GM10266 (cell line): ENCODE results near the gene ZNF625.

Experiments
- DNase-seq: peaks from one replicate; pipeline ENCODE4 v3.0.0; 2012; ENCODE audit errors: extremely low spot score
- CTCF ChIP-seq: IDR thresholded peaks from 2 replicates; pipeline ENCODE4 v1.5.1; 2012; ENCODE audit warnings: mild to moderate bottlenecking, low read depth; ENCODE audit not compliant: control insufficient read depth, insufficient read depth; ENCODE audit errors: missing control alignments

Gene ZNF625

DNA sequence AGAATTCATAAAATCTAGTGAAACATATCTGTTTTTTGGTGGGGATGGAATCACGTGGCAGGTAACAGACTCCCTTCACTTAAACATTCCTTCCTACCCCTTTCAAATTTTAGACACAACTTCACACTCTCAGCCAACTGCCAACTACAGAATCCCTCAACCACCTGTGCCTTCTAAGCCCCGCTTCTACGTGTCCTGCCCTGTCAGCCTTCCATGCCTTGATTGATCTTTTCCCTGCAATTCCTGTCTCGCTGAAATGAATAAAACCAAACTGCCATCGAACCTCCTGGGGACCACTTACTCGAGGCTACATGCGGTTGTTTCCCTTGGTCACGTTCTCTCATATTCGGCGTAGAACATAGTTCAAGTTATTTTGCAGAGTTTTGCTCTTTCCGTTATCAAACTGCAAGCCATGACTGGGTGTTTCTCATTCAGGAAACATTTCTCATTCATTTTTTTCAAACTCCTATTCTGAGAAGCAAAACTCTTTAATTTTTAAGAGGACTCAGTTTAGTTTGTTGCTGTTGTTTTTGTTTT lies 1.1 kb downstream of the ZNF625 start:
- no peak for TF ChIP-seq CTCF
- no peak for DNase-seq

DNA sequence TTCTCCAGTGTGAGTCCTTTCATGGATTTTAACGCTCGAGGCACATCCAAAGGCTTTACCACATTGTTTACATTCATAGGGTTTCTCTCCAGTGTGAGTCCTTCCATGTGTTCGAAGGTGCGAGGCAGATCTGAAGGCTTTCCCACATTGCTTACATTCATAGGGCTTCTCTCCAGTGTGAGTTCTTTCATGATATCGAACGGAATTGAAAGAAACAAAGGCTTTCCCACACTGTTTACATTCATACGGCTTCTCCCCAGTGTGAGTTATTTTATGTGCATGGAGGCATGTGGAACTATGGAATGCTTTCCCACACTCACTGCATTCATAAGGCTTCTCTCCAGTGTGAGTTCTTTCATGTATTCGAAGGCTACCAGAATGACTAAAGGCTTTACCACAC lies 11.2 kb downstream of the ZNF625 start:
- no peak for TF ChIP-seq CTCF
- no peak for DNase-seq

- TF ChIP-seq CTCF = no peak
- no peak for DNase-seq
These were observed 15.2 kb downstream of the ZNF625 start for GRCh38 chr19:12141405-12141736.

DNA sequence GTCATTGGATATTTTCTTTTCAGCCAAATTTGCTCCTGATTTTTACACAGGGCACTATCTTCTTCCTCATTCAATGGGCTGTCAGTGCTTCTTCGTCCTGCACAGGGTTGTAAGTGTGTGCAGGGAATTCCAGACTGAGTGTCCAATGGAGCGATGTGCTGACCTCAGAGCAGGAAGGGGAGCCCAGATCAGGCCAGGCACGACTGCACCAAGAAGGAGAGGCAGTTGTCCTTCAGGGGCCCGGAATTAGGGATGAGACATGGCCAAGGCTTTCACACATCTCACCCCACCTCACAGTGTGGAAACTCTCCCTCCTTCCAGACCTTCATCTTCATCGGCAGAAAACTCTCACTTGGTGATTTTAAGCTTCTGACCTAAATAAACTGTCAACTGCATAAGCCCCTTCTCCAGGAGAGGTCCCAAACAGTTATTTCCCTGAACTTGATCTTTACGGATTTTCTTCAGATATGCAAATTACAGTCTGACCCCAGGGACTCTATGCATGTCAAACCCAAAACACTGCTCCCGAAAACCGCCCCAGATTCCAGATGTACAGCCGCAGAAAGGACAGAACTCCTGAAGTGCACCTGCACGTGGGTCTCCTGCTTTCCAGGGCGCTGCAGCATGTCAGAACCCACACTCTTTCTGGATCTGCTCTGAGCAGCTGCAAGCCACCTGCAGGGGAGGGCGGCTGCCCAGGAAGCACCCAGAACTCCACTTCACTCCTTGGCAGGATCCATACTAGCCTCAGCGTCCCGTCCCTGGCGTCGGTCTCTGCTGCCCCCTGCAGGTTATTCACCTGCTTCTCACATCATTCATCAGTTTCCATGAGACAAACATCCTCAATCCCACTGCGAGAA lies 15.8 kb downstream of the ZNF625 start:
- DNase-seq = peak; percentile 80
- TF ChIP-seq CTCF = peak; percentile 89

GRCh38 chr19:12139885-12140544 lies 16.5 kb downstream of the ZNF625 start, which contains the start of gene ZNF20:
TSS of gene ZNF20 (minus strand) at chr19:12140350. CDS start at chr19:12140182, 168 bp downstream.
- peak; percentile 95 for DNase-seq
- no peak for TF ChIP-seq CTCF

DNA sequence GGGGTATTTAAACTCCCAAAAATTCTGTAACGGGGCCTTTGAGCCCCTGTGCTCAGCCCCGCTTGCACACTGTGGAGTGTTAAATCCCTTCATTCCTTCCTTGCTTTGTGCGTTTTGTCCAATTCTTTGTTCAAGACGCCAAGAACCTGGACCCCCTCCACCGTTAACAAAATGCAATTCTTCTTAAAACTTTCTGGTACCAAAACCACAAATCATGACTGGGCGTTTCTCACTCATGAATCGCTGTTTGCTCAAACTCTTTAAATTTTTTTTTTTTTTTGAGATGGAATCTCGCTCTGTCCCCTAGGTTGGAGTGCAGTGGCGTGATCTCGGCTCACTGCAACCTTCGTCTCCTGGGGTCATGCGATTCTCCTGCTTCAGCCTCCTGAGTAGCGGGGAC lies 17.3 kb downstream of the ZNF625 start:
- no peak for DNase-seq
- no peak for TF ChIP-seq CTCF
